ENCODE measurements around the gene RFPL4AL1.

RFPL4AL1 gene

GRCh38 chr19:55777528-55777927, 8.6 kb downstream of the RFPL4AL1 start:
- no peak overlapping the region for H3K4me3 ChIP-seq

GRCh38 chr19:55778331-55778730, 9.4 kb downstream of the RFPL4AL1 start:
- H3K9me3 ChIP-seq, result no peaks in the 10 kb centered on the region

More at GRCh38 chr19:55777528-55777927, 8.6 kb downstream of the RFPL4AL1 start:
- Histone ChIP-seq H3K9ac (no peak overlapping the region), H3K36me3 (no peaks in the 10 kb centered on the region), H4K20me1 (no peaks in the 10 kb centered on the region), H3K27ac (no peak overlapping the region), H3K4me2 (no peak overlapping the region), H3K9me3 (no peaks in the 10 kb centered on the region), H3K27me3 (no peaks in the 10 kb centered on the region), H3K4me1 (no peaks in the 10 kb centered on the region)
- no peak for TF ChIP-seq Cebpa-rat (IDR thresholded peaks at IDR 0.05)

GRCh38 chr19:55781112-55781511, 12.2 kb downstream of the RFPL4AL1 start:
- H3K27ac ChIP-seq, result no peak overlapping the region
- no peak overlapping the region for H3K4me2 ChIP-seq
- H3K4me1 ChIP-seq, result no peaks in the 10 kb centered on the region
- no peaks in the 10 kb centered on the region for H4K20me1 ChIP-seq
- H3K36me3 ChIP-seq, result no peaks in the 10 kb centered on the region
- no peak overlapping the region for H3K9ac ChIP-seq
- no peaks in the 10 kb centered on the region for H3K9me3 ChIP-seq
- no peak for TF ChIP-seq Cebpa-rat (IDR thresholded peaks at IDR 0.05)
- H3K4me3 ChIP-seq, result no peak overlapping the region
- H3K27me3 ChIP-seq, result no peaks in the 10 kb centered on the region

More at GRCh38 chr19:55778331-55778730, 9.4 kb downstream of the RFPL4AL1 start:
- no peaks in the 10 kb centered on the region for H3K27me3 ChIP-seq
- H3K9ac ChIP-seq, result no peak overlapping the region
- H4K20me1 ChIP-seq, result no peaks in the 10 kb centered on the region
- no peaks in the 10 kb centered on the region for H3K4me1 ChIP-seq
- no peak overlapping the region for H3K27ac ChIP-seq
- no peak for TF ChIP-seq Cebpa-rat (IDR thresholded peaks at IDR 0.05)
- H3K4me3 ChIP-seq, result no peak overlapping the region
- no peaks in the 10 kb centered on the region for H3K36me3 ChIP-seq
- H3K4me2 ChIP-seq, result no peak overlapping the region

GRCh38 chr19:55795021-55795420, 26.1 kb downstream of the RFPL4AL1 start:
- Histone ChIP-seq H3K4me2 (no peak overlapping the region), H3K4me1 (no peaks in the 10 kb centered on the region), H3K9me3 (peaks cover 4% of the 10 kb centered on the region; the same call in 1 of the 2 replicates), H3K27me3 (no peaks in the 10 kb centered on the region), H3K36me3 (no peaks in the 10 kb centered on the region), H4K20me1 (no peaks in the 10 kb centered on the region), H3K27ac (no peak overlapping the region), H3K9ac (no peak overlapping the region), H3K4me3 (no peak overlapping the region)
- no peak for TF ChIP-seq Cebpa-rat (IDR thresholded peaks at IDR 0.05)

GRCh38 chr19:55801416-55801815, 32.5 kb downstream of the RFPL4AL1 start:
- no peak overlapping the region for H3K9ac ChIP-seq
- no peak overlapping the region for H3K4me2 ChIP-seq
- no peak overlapping the region for H3K4me3 ChIP-seq
- H3K9me3 ChIP-seq, result peaks cover 6% of the 10 kb centered on the region
- no peaks in the 10 kb centered on the region for H3K4me1 ChIP-seq
- H4K20me1 ChIP-seq, result no peaks in the 10 kb centered on the region
- H3K36me3 ChIP-seq, result no peaks in the 10 kb centered on the region
- TF ChIP-seq Cebpa-rat (IDR thresholded peaks at IDR 0.05), result no peak
- no peaks in the 10 kb centered on the region for H3K27me3 ChIP-seq
- no peak overlapping the region for H3K27ac ChIP-seq

- TF ChIP-seq Cebpa-rat (IDR thresholded peaks at IDR 0.05), result no peak
- H3K9me3 ChIP-seq, result peaks cover 6% of the 10 kb centered on the region
- no peak overlapping the region for H3K27ac ChIP-seq
- no peak overlapping the region for H3K9ac ChIP-seq
- H3K27me3 ChIP-seq, result no peaks in the 10 kb centered on the region
- H3K4me1 ChIP-seq, result no peaks in the 10 kb centered on the region
- H3K4me2 ChIP-seq, result no peak overlapping the region
- no peaks in the 10 kb centered on the region for H4K20me1 ChIP-seq
- H3K4me3 ChIP-seq, result no peak overlapping the region
- no peaks in the 10 kb centered on the region for H3K36me3 ChIP-seq
Measured at GRCh38 chr19:55802281-55802680, 33.4 kb downstream of the RFPL4AL1 start.

- H4K20me1 ChIP-seq, result no peaks in the 10 kb centered on the region
- no peak overlapping the region for H3K9ac ChIP-seq
- no peak overlapping the region for H3K27ac ChIP-seq
Measured at GRCh38 chr19:55809381-55810058, 40.6 kb downstream of the RFPL4AL1 start.

GRCh38 chr19:55811340-55811739, 42.4 kb downstream of the RFPL4AL1 start:
- H3K4me3 ChIP-seq, result no peak overlapping the region
- H3K4me2 ChIP-seq, result no peak overlapping the region
- H3K9me3 ChIP-seq, result peaks cover 19% of the 10 kb centered on the region
- no peaks in the 10 kb centered on the region for H3K36me3 ChIP-seq
- TF ChIP-seq Cebpa-rat (IDR thresholded peaks at IDR 0.05), result no peak
- no peak overlapping the region for H3K27ac ChIP-seq
- no peaks in the 10 kb centered on the region for H3K4me1 ChIP-seq
- no peaks in the 10 kb centered on the region for H4K20me1 ChIP-seq
- no peaks in the 10 kb centered on the region for H3K27me3 ChIP-seq
- H3K9ac ChIP-seq, result no peak overlapping the region

More at GRCh38 chr19:55809381-55810058, 40.6 kb downstream of the RFPL4AL1 start:
- TF ChIP-seq Cebpa-rat (IDR thresholded peaks at IDR 0.05), result no peak
- H3K4me3 ChIP-seq, result no peak overlapping the region
- H3K4me2 ChIP-seq, result no peak overlapping the region
- no peaks in the 10 kb centered on the region for H3K36me3 ChIP-seq
- H3K4me1 ChIP-seq, result no peaks in the 10 kb centered on the region
- no peaks in the 10 kb centered on the region for H3K27me3 ChIP-seq
- peaks cover 20% of the 10 kb centered on the region for H3K9me3 ChIP-seq

- H3K9me3 ChIP-seq, result peaks cover 19% of the 10 kb centered on the region
- no peaks in the 10 kb centered on the region for H3K4me1 ChIP-seq
- H3K27me3 ChIP-seq, result no peaks in the 10 kb centered on the region
- no peaks in the 10 kb centered on the region for H4K20me1 ChIP-seq
- no peak overlapping the region for H3K4me2 ChIP-seq
- H3K36me3 ChIP-seq, result no peaks in the 10 kb centered on the region
- H3K4me3 ChIP-seq, result no peak overlapping the region
- no peak for TF ChIP-seq Cebpa-rat (IDR thresholded peaks at IDR 0.05)
- no peak overlapping the region for H3K27ac ChIP-seq
- H3K9ac ChIP-seq, result no peak overlapping the region
Measured at GRCh38 chr19:55812449-55812848, 43.5 kb downstream of the RFPL4AL1 start.

- Histone ChIP-seq H3K4me1 (no peaks in the 10 kb centered on the region), H3K9ac (no peak overlapping the region), H3K36me3 (no peaks in the 10 kb centered on the region), H3K27me3 (no peaks in the 10 kb centered on the region), H3K27ac (no peak overlapping the region), H3K4me3 (no peak overlapping the region), H3K4me2 (no peak overlapping the region), H4K20me1 (no peaks in the 10 kb centered on the region), H3K9me3 (peaks cover 14% of the 10 kb centered on the region)
- no peak for TF ChIP-seq Cebpa-rat (IDR thresholded peaks at IDR 0.05)
Measured at GRCh38 chr19:55813906-55814305, 45.0 kb downstream of the RFPL4AL1 start.

All from BLaER1 (cell line).